HG02938 (cell line): ENCODE data around the gene POLD2.

Source experiments
- ATAC-seq: cut with Tn5 transposase; IDR thresholded peaks from one replicate; pipeline ENCODE4 v1.9.1; 2021; ENCODE audit warnings: mild to moderate bottlenecking, moderate library complexity; ENCODE audit not compliant: unreplicated experiment

The POLD2 gene

DNA sequence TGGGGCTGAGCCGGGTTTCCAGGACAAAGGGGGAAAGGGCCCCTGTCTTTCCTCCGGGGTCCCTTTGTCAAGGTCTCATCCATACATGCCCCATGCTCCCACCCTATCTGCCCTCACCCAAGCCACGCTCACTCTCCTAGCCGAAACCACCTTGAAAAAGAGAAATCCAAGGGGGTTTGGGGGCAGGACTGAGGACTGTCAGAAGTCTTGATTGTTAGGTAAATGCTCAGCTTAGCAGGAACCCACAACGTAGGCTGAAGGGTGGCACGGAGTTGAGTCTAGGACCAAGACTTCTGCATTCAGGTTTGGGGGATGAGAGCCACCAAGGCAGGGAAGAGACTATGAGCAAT is 57.3 kb downstream of the POLD2 start:
- ATAC-seq: no peak

DNA sequence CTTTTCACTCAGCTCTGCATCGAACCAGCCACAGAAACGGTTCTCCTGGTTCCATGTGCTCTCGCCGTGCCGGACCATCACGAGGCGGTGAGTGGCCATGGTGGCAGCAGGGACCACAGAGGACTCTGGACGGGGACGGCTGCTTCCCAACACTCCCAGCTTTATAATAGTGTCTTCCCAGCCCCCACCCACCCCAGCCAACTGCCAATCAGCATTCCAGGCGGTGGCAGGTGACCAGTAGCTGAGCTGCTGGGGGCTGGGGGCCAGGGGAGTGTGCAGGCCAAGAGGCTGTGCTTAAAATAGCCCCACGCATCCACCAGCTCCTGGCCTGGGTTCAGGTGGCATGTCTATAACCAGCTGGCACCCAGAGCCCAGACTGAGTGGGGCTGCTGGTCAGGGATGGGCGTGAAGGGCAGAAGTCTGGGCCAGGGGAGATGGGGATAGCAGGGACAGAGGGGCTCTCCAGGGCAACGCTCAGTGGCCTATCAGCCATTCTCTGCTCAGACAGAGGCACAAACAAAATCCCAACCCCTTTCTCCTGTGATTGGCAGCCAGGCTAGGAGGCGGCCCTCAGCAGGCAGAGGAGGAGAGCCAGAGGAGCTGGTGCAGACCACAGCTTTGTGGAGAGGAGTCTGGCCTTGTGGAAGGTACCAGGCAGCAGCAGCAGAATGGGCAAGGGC is 57.8 kb downstream of the POLD2 start, which contains the start of gene PGAM2:
Gene PGAM2, minus strand, starts transcription at position 137 of the 680 bp plus-strand sequence. Its CDS starts 38 bp downstream, at position 99.
- ATAC-seq: no peak

DNA sequence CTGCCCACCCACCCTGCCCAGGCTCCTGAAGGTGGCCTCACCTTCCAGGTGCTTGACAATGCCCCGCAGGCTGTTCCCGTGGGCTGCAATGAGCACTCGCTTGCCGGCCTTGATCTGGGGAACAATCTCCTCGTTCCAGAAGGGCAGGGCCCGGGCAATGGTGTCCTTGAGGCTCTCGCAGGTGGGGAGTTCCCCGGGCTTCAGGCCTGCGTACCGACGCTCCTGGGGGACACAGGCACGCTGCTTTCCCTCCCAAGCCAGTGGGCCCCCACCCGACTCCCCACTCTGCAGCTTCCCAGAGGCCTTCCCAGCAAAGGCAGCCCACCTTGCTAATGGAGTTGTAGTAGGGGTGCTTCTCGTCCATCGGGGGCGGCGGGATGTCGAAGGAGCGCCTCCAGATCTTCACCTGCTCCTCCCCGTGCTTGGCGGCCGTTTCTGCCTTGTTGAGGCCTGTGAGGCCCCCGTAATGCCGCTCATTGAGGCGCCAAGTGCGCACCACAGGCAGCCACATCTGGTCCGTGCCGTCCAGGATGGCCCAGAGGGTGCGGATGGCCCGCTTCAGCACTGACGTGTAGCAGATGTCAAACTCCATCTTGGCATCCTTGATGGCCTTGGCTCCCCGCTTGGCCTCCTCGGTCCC is 58.4 kb downstream of the POLD2 start:
- ATAC-seq: no peak
